ENCODE results near the gene RAP1A. TPM values are rescaled to one million over a fixed set of nuclear protein-coding genes. Genes with fewer than 3 reads are reported as not detected.

Gene RAP1A
- total RNA-seq, 1 experiment from 2014 or later: 26.7 TPM

DNA sequence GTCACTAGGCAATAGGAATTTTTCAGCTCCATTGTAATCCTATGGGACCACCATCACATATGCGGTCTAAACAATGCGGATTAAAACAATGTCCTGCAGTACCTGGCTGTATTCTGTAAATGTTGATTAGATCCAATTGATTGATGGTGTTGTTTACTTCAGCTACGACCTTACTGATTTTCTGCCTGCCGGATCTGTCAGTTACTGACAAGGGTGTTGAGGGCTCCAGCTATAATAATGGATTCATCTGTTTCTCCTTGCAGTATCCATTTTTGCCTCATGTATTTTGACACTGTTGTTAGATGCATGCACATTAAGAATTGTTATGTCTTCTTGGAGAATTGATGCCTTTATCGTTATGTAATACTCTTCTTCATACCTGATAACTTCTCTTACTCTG lies 39.0 kb downstream of the RAP1A start:
- Histone ChIP-seq H4K20me1 (ENCODE audit: control insufficient read depth, insufficient read depth, insufficient read length) (no peaks in the 10 kb centered on the region), H3K27ac (ENCODE audit: insufficient read length, low read depth, low read length) (no peak overlapping the region), H4K5ac (ENCODE audit: insufficient read length, low read depth, low read length) (no peak overlapping the region)

More for the DNA sequence above, 39.0 kb downstream of the RAP1A start:
- no peak overlapping the region for H3T11ph ChIP-seq (ENCODE audit: low read length)
- H2BK12ac ChIP-seq (ENCODE audit: insufficient read length, low read depth, low read length): no peak overlapping the region
- no peak overlapping the region for H3K18ac ChIP-seq (ENCODE audit: insufficient read length, low read depth, low read length)
- Mint-ChIP-seq H3K4me3 (no peak overlapping the region), H3K4me1 (peaks cover 10 to 21% of the 10 kb centered on the region in 2 experiments), H3K27ac (0 out of 7 replicates have a peak overlapping the region, but pooled peaks of 1 of the 3 experiments have one; percentile 20), H3K27me3 (ENCODE audit: low read depth) (no peaks in the 10 kb centered on the region), H3K9me3 (no peaks in the 10 kb centered on the region), H3K36me3 (ENCODE audit: insufficient read depth in 1 of 3, low read depth in 3 of 3) (no peaks in the 10 kb centered on the region)
- no peak overlapping the region for H3K14ac ChIP-seq (ENCODE audit: insufficient read depth, low read length)
- H2BK20ac ChIP-seq (ENCODE audit: low read depth, low read length, poor library complexity, severe bottlenecking): no peak overlapping the region
- H3K56ac ChIP-seq (ENCODE audit: insufficient read length, low read depth, low read length): no peak overlapping the region
- no peak overlapping the region for H3K9ac ChIP-seq (ENCODE audit: extremely low read depth, insufficient read length, low read length)
- no peak overlapping the region for H2AK5ac ChIP-seq (ENCODE audit: insufficient read length, low read length)
- no peak overlapping the region for H4K8ac ChIP-seq (replicated peaks; ENCODE audit: insufficient read length, low read depth, low read length)
- no peak overlapping the region for H3K4me2 ChIP-seq (ENCODE audit: insufficient read depth, insufficient read length, low read length)
- H2AFZ ChIP-seq (ENCODE audit: low read length): no peak overlapping the region
- H3K27me3 ChIP-seq (ENCODE audit: insufficient read depth, low read length): no peaks in the 10 kb centered on the region
- no peaks in the 10 kb centered on the region; the same call in 1 of the 2 replicates for H3K79me2 ChIP-seq (ENCODE audit: insufficient read depth, low read length)
- no peak for DNase-seq
- H3K4ac ChIP-seq (ENCODE audit: low read depth, low read length): no peak overlapping the region
- H2BK15ac ChIP-seq (ENCODE audit: low read depth, low read length): no peak overlapping the region
- TF ChIP-seq, protein P1, sequence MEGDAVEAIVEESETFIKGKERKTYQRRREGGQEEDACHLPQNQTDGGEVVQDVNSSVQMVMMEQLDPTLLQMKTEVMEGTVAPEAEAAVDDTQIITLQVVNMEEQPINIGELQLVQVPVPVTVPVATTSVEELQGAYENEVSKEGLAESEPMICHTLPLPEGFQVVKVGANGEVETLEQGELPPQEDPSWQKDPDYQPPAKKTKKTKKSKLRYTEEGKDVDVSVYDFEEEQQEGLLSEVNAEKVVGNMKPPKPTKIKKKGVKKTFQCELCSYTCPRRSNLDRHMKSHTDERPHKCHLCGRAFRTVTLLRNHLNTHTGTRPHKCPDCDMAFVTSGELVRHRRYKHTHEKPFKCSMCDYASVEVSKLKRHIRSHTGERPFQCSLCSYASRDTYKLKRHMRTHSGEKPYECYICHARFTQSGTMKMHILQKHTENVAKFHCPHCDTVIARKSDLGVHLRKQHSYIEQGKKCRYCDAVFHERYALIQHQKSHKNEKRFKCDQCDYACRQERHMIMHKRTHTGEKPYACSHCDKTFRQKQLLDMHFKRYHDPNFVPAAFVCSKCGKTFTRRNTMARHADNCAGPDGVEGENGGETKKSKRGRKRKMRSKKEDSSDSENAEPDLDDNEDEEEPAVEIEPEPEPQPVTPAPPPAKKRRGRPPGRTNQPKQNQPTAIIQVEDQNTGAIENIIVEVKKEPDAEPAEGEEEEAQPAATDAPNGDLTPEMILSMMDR (conservative IDR thresholded peaks at IDR 0.05): no peak
- no peaks in the 10 kb centered on the region for H3K4me1 ChIP-seq (ENCODE audit: insufficient read depth, low read length)
- no peak overlapping the region for H3K23ac ChIP-seq (ENCODE audit: insufficient read length, low read depth, low read length)
- no peak overlapping the region for H2BK120ac ChIP-seq (ENCODE audit: low read depth, low read length, poor library complexity, severe bottlenecking)
- H3K9me3 ChIP-seq (ENCODE audit: control insufficient read depth, low read depth, low read length): no peaks in the 10 kb centered on the region
- peaks cover 9% of the 10 kb centered on the region for H3K79me1 ChIP-seq (ENCODE audit: insufficient read depth, low read depth, low read length, poor library complexity, severe bottlenecking)
- H4K91ac ChIP-seq (ENCODE audit: insufficient read length, low read depth, low read length): no peak overlapping the region
- H3K23me2 ChIP-seq (ENCODE audit: insufficient read length, low read depth, low read length, poor library complexity, severe bottlenecking): no peaks in the 10 kb centered on the region
- no CpG with 5 or more reads among the region's 5 CpGs for WGBS (ENCODE audit: extremely low coverage, insufficient read length, low lambda C conversion rate)
- no peak overlapping the region for H2BK5ac ChIP-seq (ENCODE audit: insufficient read length, low read length)
